GM12878 (cell line): ENCODE data around the gene CPSF4L. TPM values are rescaled to one million over a fixed set of nuclear protein-coding genes. Genes with fewer than 3 reads are reported as not detected.

ENCODE experiments used
- ATAC-seq: fragments of 200-7000 bp; cut with Tn5 transposase; 3 replicates; pipeline ENCODE4 v1.9.1; 2020; ENCODE audit warnings: mild to moderate bottlenecking, moderate library complexity
- BruUV-seq: library from RNA; stranded (reverse); fragments of 400-500 nt; replicated peaks from 2 replicates; lab custom pipeline; 2021; lab: Mats Ljungman, UMichigan
- CTCF ChIA-PET: fragments of 300-600 bp; sonication (Branson Sonifier 250); formaldehyde crosslinking; extraction: SDS; loops from one replicate; lab custom pipeline; 2021; ENCODE audit warnings: inconsistent platforms; lab: Yijun Ruan, JAX
- POLR2A ChIA-PET: fragments of 350-600 bp; formaldehyde crosslinking; extraction: SDS; loops from one replicate; lab custom pipeline; 2021; ENCODE audit warnings: inconsistent platforms; lab: Charles Lee
- RAD21 ChIA-PET: fragments of 300-600 bp; sonication (Branson Sonifier 250); formaldehyde crosslinking; loops from one replicate; lab custom pipeline; 2023; ENCODE audit warnings: antibody characterized with exemption; ENCODE audit not compliant: unreplicated experiment; lab: Charles Lee
- SMC1A ChIA-PET: fragments of 300-600 bp; sonication (Branson Sonifier 250); formaldehyde crosslinking; loops from one replicate; lab custom pipeline; 2023; ENCODE audit not compliant: unreplicated experiment, uncharacterized antibody; lab: Charles Lee
- DNase-seq: peaks from one replicate; pipeline ENCODE4 v3.0.0-alpha.2; 2011; ENCODE audit warnings: low read depth, low spot score
- FAIRE-seq: peaks from 3 replicates; lab custom pipeline; 2011; peaks lifted over from hg19 to GRCh38; lab: Jason Lieb, UNC
- H2AFZ ChIP-seq: 2 replicates; pipeline ENCODE4 v1.6.0; 2011; ENCODE audit warnings: low read depth, low read length, control low read depth; ENCODE audit not compliant: control insufficient read depth
- H3K27ac ChIP-seq: 2 replicates; pipeline ENCODE4 v1.5.1; 2011; ENCODE audit warnings: control low read depth; ENCODE audit not compliant: control insufficient read depth, insufficient read depth
- H3K27me3 ChIP-seq, 2 experiments: replicated peaks in 1 of 2; 2 replicates each; pipeline versions ENCODE4 v1.6.0 to v1.6.1; 2011; ENCODE audit warnings: low read length in 1 of 2; ENCODE audit not compliant: control insufficient read depth in 2 of 2, insufficient read depth in 2 of 2
- H3K36me3 ChIP-seq, 2 experiments: 2 replicates each; pipeline ENCODE4 v1.5.1; 2011; ENCODE audit warnings: low read length in 1 of 2; ENCODE audit not compliant: control insufficient read depth in 2 of 2, insufficient read depth in 2 of 2
- H3K4me1 ChIP-seq: 2 replicates; pipeline ENCODE4 v1.6.1; 2011; ENCODE audit warnings: mild to moderate bottlenecking, low read length, moderate library complexity, mixed read lengths; ENCODE audit not compliant: control insufficient read depth, insufficient read depth
- H3K4me2 ChIP-seq: 2 replicates; pipeline ENCODE4 v1.6.0; 2011; ENCODE audit warnings: control low read depth; ENCODE audit not compliant: control insufficient read depth, insufficient read depth
- H3K4me3 ChIP-seq: fragments of 200-600 bp; sonication (generic); 2 replicates; pipeline ENCODE4 v1.5.1; 2016
- H3K79me2 ChIP-seq: 2 replicates; pipeline ENCODE4 v1.6.0; 2011; ENCODE audit warnings: low read length; ENCODE audit not compliant: control insufficient read depth, insufficient read depth
- H3K9ac ChIP-seq: 2 replicates; pipeline ENCODE4 v1.8.0; 2011; ENCODE audit warnings: low read length, control low read depth, mixed read lengths; ENCODE audit not compliant: control insufficient read depth, insufficient read depth
- H3K9me3 ChIP-seq: replicated peaks from 3 replicates; pipeline ENCODE4 v1.5.1; 2011; ENCODE audit warnings: mild to moderate bottlenecking, low read length; ENCODE audit not compliant: control insufficient read depth, insufficient read depth
- H4K20me1 ChIP-seq: 2 replicates; pipeline ENCODE4 v1.6.0; 2011; ENCODE audit not compliant: control insufficient read depth, insufficient read depth
- CREB1 ChIP-seq: IDR thresholded peaks from 2 replicates; pipeline ENCODE4 v1.6.1; 2012; ENCODE audit warnings: low read depth, mild to moderate bottlenecking, inconsistent platforms
- EZH2 ChIP-seq: IDR thresholded peaks from 2 replicates; pipeline ENCODE4 v1.6.1; 2012; ENCODE audit warnings: low read depth, mild to moderate bottlenecking, control low read depth, inconsistent platforms, low read length, borderline replicate concordance; ENCODE audit not compliant: control insufficient read depth
- FOXK2 ChIP-seq: fragments of 450-650 bp; IDR thresholded peaks from 2 replicates; pipeline ENCODE4 v1.6.1; 2017; ENCODE audit warnings: mild to moderate bottlenecking, moderate library complexity
- FOXM1 ChIP-seq: IDR thresholded peaks from 2 replicates; pipeline ENCODE4 v1.6.1; 2012; ENCODE audit warnings: low read depth, mild to moderate bottlenecking, inconsistent platforms, low read length, moderate library complexity
- GATAD2B ChIP-seq: fragments of 450-650 bp; conservative IDR thresholded peaks from 2 replicates; pipeline ENCODE4 v1.6.1; 2017; ENCODE audit warnings: low read depth, mild to moderate bottlenecking, moderate library complexity
- HSF1 ChIP-seq: fragments of 150-350 bp; IDR thresholded peaks from 2 replicates; pipeline ENCODE4 v1.6.1; 2014; ENCODE audit warnings: mild to moderate bottlenecking, low read depth, low read length
- KDM1A ChIP-seq: fragments of 200-600 bp; sonication (generic); IDR thresholded peaks from 2 replicates; pipeline ENCODE4 v1.6.1; 2016; ENCODE audit warnings: borderline replicate concordance
- MEF2B ChIP-seq: fragments of 450-650 bp; IDR thresholded peaks from 2 replicates; pipeline ENCODE4 v1.6.1; 2018; ENCODE audit warnings: mild to moderate bottlenecking, moderate library complexity; ENCODE audit not compliant: partially characterized antibody, poor library complexity, severe bottlenecking
- NR2F1 ChIP-seq: fragments of 450-650 bp; conservative IDR thresholded peaks from 2 replicates; pipeline ENCODE4 v1.6.1; 2017; ENCODE audit warnings: mild to moderate bottlenecking
- SIN3A ChIP-seq: IDR thresholded peaks from 2 replicates; pipeline ENCODE4 v1.6.1; 2012; ENCODE audit warnings: low read depth, low read length, improper control_type of control experiment
- TAF1 ChIP-seq: IDR thresholded peaks from 2 replicates; pipeline ENCODE4 v1.6.1; 2011; ENCODE audit warnings: mild to moderate bottlenecking, low read depth, low read length, borderline replicate concordance
- WGBS: methylation state at CpG from one replicate; pipeline ENCODE4 v1.1.6; 2016; ENCODE audit warnings: low lambda C conversion rate; ENCODE audit not compliant: insufficient replicate concordance, insufficient coverage; ENCODE audit errors: missing lambda C conversion rate; 5-methylcytosine and 5-hydroxymethylcytosine counted together
- in situ Hi-C: fragments of 300-500 bp; cut with MboI; formaldehyde crosslinking; loops from 9 replicates; pipeline ENCODE4 v1.14.3; 2018; ENCODE audit warnings: mixed read lengths
- intact Hi-C: fragments of 100-400 bp; cut with micrococcal nuclease; formaldehyde crosslinking; loops from one replicate; pipeline ENCODE4 v1.14.2; 2022; ENCODE audit not compliant: unreplicated experiment
- polyA plus RNA-seq, 11 experiments: library from polyadenylated mRNA; depleted of rRNA in 4 of 11; unstranded in 6 of 11; stranded (reverse) in 5 of 11; fragments of >200 nt; fragmentation: Nextera tagmentation in 4 of 11; fragmentation: Illumina TruSeq in 1 of 11; extraction: Ambion mirVana in 4 of 11; extraction: Trizol in 1 of 11; gene quantifications; 1 replicate in 1 of 11; 2 replicates in 10 of 11; pipeline versions ENCODE4 v1.2.1 to v1.2.3, GENCODE V29; 2011 to 2016; ENCODE audit warnings: inconsistent platforms in 2 of 11, missing spikeins in 2 of 11, low read depth in 1 of 11
- total RNA-seq, 4 experiments: library from RNA; depleted of rRNA in 3 of 4; stranded (reverse); fragments of >200 nt in 3 of 4; fragmentation: Illumina TruSeq in 1 of 4; extraction: Trizol in 1 of 4; gene quantifications; 2 replicates each; pipeline versions ENCODE4 v1.2.1 to v1.2.3, GENCODE V29; 2013 to 2021
- TF ChIP-seq, protein P1 (sequence below): fragments of 450-650 bp; IDR thresholded peaks from 2 replicates; pipeline ENCODE4 v1.6.1; 2017; ENCODE audit warnings: mild to moderate bottlenecking, moderate library complexity

Gene CPSF4L
- total and polyA plus RNA-seq, 10 of the 15 experiments (the other 5 are each of a cell fraction or from before 2014, with no cell fraction given): not detected

DNA sequence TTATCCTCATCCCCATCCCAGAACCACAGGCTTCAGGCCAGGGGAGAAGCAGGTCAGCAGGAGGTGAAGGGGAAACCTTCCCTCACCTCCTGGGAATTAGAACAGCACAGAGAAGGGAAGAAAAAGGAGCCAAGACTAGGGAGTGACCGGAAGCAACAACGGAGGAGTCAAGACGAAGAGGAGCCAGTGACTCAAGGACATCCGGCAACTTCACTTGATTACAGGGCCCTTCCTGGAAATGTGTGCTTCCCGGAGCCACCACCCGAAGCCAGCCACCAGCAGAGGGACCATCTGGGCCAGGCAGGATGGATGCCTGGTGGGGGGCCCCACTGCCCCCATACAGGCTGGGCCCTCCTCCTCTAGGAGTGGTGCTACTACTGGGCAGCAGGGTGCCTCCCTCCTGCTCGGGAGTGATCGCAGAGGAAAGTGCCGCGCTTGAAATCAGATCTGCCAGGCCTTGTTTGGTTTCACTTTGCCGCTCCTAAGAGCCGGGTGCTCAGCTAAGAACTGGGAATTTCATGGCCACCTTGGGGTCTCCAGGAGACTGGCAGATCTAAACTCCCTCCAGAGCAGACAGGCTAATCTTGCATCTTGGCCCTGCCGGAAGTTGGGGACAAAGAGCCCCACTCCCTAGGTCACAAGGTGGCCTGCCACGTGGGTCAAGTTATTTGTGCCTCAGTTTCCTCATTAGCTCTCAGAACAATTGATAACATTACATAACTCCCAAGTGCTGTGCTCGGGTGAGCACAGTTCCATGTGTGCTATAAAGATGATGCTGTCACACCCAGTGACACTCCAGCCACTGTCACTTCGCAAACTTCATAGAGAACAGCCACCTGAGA lies 43.5 kb upstream of the CPSF4L start (continued):
- TF ChIP-seq FOXK2: no peak
- TF ChIP-seq MEF2B: no peak
- TF ChIP-seq TAF1: no peak

- peaks cover 15% of the 10 kb centered on the region for H3K79me2 ChIP-seq
- H2AFZ ChIP-seq: no peak overlapping the region
- no peak overlapping the region for H3K27ac ChIP-seq
- H3K9me3 ChIP-seq: no peaks in the 10 kb centered on the region
- H3K4me3 ChIP-seq: peak overlapping the region; percentile 41; the same call in 1 of the 2 replicates
- H3K36me3 ChIP-seq: no peaks in the 10 kb centered on the region
- DNase-seq (no peak), FAIRE-seq (no peak), ATAC-seq (no peak)
- in situ Hi-C loops: no loop called here
- H3K4me2 ChIP-seq: peak overlapping the region; percentile 56
- H3K27me3 ChIP-seq: no peaks in the 10 kb centered on the region
- ChIA-PET SMC1A (interaction anchor here (0.9 kb wide), 1 partner anchor 13 kb away, joined by 4 read pairs; no protein-coding TSS in a partner anchor), CTCF (no interaction called here), POLR2A (no interaction called here), RAD21 (no interaction called here)
- H3K9ac ChIP-seq: no peak overlapping the region
- H4K20me1 ChIP-seq: no peaks in the 10 kb centered on the region
- no TSS peak for BruUV-seq
- H3K4me1 ChIP-seq: peaks cover 10% of the 10 kb centered on the region; the same call in 1 of the 2 replicates
- intact Hi-C loops: no loop called here
- no peak for TF ChIP-seq SIN3A
- no peak for TF ChIP-seq GATAD2B
- TF ChIP-seq FOXM1: no peak
- TF ChIP-seq EZH2: no peak
- TF ChIP-seq, protein P1, sequence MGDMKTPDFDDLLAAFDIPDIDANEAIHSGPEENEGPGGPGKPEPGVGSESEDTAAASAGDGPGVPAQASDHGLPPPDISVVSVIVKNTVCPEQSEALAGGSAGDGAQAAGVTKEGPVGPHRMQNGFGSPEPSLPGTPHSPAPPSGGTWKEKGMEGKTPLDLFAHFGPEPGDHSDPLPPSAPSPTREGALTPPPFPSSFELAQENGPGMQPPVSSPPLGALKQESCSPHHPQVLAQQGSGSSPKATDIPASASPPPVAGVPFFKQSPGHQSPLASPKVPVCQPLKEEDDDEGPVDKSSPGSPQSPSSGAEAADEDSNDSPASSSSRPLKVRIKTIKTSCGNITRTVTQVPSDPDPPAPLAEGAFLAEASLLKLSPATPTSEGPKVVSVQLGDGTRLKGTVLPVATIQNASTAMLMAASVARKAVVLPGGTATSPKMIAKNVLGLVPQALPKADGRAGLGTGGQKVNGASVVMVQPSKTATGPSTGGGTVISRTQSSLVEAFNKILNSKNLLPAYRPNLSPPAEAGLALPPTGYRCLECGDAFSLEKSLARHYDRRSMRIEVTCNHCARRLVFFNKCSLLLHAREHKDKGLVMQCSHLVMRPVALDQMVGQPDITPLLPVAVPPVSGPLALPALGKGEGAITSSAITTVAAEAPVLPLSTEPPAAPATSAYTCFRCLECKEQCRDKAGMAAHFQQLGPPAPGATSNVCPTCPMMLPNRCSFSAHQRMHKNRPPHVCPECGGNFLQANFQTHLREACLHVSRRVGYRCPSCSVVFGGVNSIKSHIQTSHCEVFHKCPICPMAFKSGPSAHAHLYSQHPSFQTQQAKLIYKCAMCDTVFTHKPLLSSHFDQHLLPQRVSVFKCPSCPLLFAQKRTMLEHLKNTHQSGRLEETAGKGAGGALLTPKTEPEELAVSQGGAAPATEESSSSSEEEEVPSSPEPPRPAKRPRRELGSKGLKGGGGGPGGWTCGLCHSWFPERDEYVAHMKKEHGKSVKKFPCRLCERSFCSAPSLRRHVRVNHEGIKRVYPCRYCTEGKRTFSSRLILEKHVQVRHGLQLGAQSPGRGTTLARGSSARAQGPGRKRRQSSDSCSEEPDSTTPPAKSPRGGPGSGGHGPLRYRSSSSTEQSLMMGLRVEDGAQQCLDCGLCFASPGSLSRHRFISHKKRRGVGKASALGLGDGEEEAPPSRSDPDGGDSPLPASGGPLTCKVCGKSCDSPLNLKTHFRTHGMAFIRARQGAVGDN: no peak
- TF ChIP-seq CREB1: no peak
- TF ChIP-seq KDM1A: no peak
- TF ChIP-seq HSF1: no peak
- no peak for TF ChIP-seq NR2F1
- WGBS: 15% methylated on average over 8 of the region's 8 CpGs
Measured at GRCh38 chr17:73304438-73304837, 42.8 kb upstream of the CPSF4L start.
